Fibroblast of pulmonary artery (primary cell): ENCODE measurements around the gene RSRC1.

Experiments used
- DNase-seq: peaks from one replicate; pipeline ENCODE4 v3.0.0-alpha.2; 2010; ENCODE audit warnings: low read depth
- H3K4me3 ChIP-seq: replicated peaks from 2 replicates; pipeline ENCODE4 v1.5.1; 2011; ENCODE audit warnings: low read depth, mild to moderate bottlenecking, control low read depth, low read length, moderate library complexity
- TF ChIP-seq, protein P1 (sequence below): IDR thresholded peaks from 2 replicates; pipeline ENCODE4 v1.5.1; 2011; ENCODE audit warnings: mild to moderate bottlenecking, control low read depth, low read length, inconsistent platforms; ENCODE audit errors: missing control alignments

The RSRC1 gene

DNA sequence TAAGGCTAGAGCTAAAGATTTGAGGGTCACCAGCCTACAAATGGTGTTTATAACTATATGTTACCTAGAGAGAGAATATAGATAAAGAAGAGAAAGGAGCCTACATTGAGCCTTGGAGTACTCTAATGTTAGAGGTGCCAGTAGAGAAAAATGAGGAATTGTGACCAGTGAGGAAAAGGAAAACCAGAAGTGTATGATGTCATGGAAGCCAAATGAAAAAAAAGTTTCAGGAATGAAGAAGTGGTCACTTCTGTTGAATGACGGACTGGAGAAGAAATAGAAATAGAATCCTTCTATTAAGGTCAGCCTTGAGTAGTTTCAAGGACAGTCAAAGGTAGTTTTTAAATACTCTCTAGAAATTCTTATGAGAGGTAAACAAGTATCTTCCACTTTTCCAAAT lies 409.9 kb downstream of the RSRC1 start:
- TF ChIP-seq, protein P1, sequence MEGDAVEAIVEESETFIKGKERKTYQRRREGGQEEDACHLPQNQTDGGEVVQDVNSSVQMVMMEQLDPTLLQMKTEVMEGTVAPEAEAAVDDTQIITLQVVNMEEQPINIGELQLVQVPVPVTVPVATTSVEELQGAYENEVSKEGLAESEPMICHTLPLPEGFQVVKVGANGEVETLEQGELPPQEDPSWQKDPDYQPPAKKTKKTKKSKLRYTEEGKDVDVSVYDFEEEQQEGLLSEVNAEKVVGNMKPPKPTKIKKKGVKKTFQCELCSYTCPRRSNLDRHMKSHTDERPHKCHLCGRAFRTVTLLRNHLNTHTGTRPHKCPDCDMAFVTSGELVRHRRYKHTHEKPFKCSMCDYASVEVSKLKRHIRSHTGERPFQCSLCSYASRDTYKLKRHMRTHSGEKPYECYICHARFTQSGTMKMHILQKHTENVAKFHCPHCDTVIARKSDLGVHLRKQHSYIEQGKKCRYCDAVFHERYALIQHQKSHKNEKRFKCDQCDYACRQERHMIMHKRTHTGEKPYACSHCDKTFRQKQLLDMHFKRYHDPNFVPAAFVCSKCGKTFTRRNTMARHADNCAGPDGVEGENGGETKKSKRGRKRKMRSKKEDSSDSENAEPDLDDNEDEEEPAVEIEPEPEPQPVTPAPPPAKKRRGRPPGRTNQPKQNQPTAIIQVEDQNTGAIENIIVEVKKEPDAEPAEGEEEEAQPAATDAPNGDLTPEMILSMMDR: no peak
- no peak for DNase-seq
- no peak overlapping the region for H3K4me3 ChIP-seq

DNA sequence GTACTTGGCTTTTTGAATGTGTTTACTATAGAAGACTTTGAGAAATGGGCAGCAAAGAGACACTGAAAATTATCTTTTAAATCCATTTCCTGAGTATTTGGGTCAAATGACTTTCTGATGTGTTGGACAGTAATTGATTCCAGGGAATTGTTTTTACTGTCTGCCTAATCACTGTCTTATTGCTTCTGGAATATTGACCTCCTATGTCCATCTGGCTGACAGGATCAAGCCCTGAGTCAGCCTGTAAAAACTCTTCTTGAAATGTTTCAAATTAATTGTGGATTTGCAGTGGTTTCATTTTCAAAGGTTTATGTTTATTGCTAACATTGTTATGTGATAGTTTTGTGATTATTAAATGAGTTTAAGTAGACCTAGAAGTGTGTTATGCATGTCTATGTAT lies 410.5 kb downstream of the RSRC1 start:
- no peak for DNase-seq
- H3K4me3 ChIP-seq: no peak overlapping the region
- TF ChIP-seq, protein P1: no peak

DNA sequence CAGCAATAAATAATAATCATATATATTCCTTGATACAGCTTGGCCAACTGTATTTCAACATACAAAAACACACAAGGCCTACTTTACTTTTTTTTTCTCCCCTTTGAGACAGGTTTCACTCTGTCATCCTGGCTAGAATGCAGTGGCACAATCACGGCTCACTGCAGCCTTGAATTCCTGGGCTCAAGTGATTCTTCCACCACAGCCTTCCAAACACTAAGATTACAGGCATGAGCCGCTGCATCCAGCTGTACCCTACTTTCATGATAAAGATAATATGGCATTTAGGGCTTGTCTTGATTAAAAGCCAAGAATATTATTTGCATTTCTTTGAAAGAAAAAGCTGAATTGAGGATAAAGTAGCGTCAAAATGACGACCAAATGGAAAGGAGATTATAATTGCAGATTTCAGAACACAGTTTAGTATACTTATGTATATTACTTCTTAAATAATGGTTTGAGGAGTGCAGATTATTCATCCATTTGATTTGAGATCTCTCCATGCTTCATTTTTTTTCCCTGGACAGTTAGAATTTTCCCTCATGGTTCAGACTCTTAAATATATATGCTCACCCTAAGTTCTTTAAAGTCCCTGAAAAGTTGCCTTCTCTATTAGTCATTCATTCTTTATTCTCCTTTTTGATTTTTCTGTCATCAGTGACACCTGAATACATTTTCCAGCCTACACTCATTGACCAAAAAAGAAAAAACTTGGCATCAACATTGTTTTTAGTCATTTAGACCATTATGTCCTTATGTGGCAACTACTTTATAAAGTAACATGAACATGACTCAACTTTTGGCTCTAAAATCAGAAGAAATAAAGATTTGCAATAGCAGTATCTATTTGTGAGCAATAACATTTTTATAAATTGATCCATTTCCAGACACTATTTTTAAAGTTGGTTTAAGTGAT lies 412.6 kb downstream of the RSRC1 start:
- no peak overlapping the region for H3K4me3 ChIP-seq
- TF ChIP-seq, protein P1: no peak
- peak; percentile 71 for DNase-seq

DNA sequence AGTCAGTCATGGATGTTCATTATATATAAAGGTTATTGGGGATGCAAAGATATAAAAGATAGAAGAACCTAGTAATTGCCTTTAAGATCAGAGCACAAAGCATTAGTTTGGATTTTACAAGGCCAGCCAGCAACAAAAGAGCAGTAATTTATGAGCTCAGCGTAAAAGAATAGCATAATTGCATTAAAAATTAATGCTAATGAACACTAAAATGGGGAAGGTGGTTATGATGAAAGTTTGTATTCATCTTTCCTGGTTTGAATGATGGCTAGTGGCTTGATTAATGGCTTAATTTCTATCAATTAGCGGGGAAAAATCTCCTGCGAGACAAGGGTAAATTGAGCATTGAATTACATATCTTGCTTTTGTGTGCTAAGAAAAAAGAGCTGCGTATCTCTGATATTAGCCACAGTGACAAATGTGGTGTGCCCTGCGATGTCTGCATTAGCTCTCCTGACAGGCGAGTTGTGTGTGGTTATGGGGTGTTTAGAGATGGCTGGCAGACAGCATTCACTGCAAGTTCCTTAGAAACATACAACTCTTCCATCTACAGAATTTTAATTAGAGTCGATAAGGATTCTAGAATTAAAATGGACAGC lies 418.3 kb downstream of the RSRC1 start:
- DNase-seq: no peak
- TF ChIP-seq, protein P1: no peak
- H3K4me3 ChIP-seq: no peak overlapping the region

DNA sequence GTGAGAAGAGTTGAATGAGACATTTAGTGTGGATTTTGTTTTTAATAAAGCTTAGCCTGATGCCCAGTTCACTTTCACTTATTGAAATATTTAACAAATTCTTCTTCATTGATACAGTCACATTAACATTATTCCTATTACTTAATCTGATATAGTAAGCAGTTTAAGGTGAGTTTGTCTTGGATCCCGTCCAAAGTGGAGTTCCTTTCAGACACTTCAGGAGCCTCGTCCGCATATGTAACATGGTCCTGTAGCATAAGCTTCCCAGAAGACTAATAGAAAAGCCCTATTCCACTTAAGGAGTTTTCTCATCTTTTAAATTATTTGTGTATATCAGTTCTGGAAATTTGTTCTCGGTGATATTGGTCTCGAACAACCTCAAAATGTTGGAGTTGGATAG lies 421.4 kb downstream of the RSRC1 start:
- no peak overlapping the region for H3K4me3 ChIP-seq
- TF ChIP-seq, protein P1: no peak
- no peak for DNase-seq

DNA sequence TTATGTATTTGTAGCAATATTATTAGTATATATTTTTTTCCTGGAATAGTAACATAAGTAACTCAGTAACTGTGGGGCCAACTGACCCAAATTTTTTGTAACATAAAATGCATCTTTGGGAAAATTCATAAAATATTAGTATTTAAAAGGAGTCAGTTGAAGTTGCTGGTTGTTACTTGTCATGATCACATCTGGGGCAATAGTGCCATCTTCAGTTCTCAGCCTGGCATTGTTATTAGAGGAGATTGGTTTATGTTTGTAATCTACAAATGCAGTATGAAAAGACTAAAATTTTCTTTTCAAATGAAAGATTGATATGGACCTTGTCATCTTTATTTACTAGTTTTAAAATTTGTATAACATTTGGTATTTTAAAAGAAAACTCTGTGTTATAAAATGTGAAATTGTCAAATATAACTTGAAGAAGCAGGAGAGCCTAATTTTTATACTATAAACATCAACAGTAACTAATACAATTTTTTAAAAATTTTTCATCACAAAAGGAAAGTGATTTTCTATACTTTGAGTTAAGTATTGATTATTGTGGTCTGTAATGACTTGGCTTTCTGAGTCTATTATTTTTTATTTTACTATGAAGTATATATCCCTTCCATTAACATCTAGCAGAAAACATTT lies 422.3 kb downstream of the RSRC1 start:
- peak; percentile 82 for DNase-seq
- TF ChIP-seq, protein P1: peak; percentile 69
- no peak overlapping the region for H3K4me3 ChIP-seq
